SK-N-SH treated with all-trans-retinoic acid at 6 μM for 48 hours (cell line): Measurements from ENCODE around the gene NEGR1.

Experiments used
- ARNTL ChIP-seq: fragments of 450-650 bp; formaldehyde crosslinking; IDR thresholded peaks from 2 replicates; pipeline ENCODE4 v1.5.0; 2020; ENCODE audit warnings: low read depth, mild to moderate bottlenecking, moderate library complexity, borderline replicate concordance
- CREB5 ChIP-seq: fragments of 250-450 bp; sonication (Bioruptor Pico); IDR thresholded peaks from 2 replicates; pipeline ENCODE4 v1.5.1; 2020; ENCODE audit warnings: low read depth, mild to moderate bottlenecking, moderate library complexity
- CSRNP3 ChIP-seq: fragments of 250-450 bp; sonication (Bioruptor Pico); IDR thresholded peaks from 2 replicates; pipeline ENCODE4 v1.5.1; 2021; ENCODE audit warnings: mild to moderate bottlenecking, moderate library complexity
- ISL1 ChIP-seq: fragments of 250-450 bp; sonication (Bioruptor Pico); IDR thresholded peaks from 2 replicates; pipeline ENCODE4 v2.1.2; 2022; ENCODE audit warnings: mild to moderate bottlenecking, moderate library complexity
- OSR1 ChIP-seq: fragments of 250-450 bp; sonication (Bioruptor Pico); IDR thresholded peaks from 2 replicates; pipeline ENCODE4 v1.8.0; 2022; ENCODE audit warnings: moderate library complexity, mild to moderate bottlenecking, inconsistent platforms
- PATZ1 ChIP-seq: fragments of 250-450 bp; sonication (Bioruptor Pico); IDR thresholded peaks from 2 replicates; pipeline ENCODE4 v1.8.0; 2020; ENCODE audit warnings: mild to moderate bottlenecking, moderate library complexity, borderline replicate concordance
- POU6F1 ChIP-seq: fragments of 250-450 bp; sonication (Bioruptor Pico); IDR thresholded peaks from 2 replicates; pipeline ENCODE4 v1.8.0; 2021; ENCODE audit warnings: low read depth, mild to moderate bottlenecking, moderate library complexity, borderline replicate concordance
- PPARA ChIP-seq: fragments of 250-450 bp; sonication (Bioruptor Pico); IDR thresholded peaks from 2 replicates; pipeline ENCODE4 v1.5.0; 2020; ENCODE audit warnings: mild to moderate bottlenecking, borderline replicate concordance
- RARB ChIP-seq: fragments of 250-450 bp; sonication (Bioruptor Pico); IDR thresholded peaks from 2 replicates; pipeline ENCODE4 v1.8.0; 2021; ENCODE audit warnings: mild to moderate bottlenecking, moderate library complexity
- SNAI2 ChIP-seq: fragments of 250-450 bp; sonication (Bioruptor Pico); IDR thresholded peaks from 2 replicates; pipeline ENCODE4 v1.5.0; 2020; ENCODE audit warnings: mild to moderate bottlenecking, moderate library complexity
- TCF4 ChIP-seq: fragments of 250-450 bp; sonication (Bioruptor Pico); IDR thresholded peaks from 2 replicates; pipeline ENCODE4 v1.8.0; 2021; ENCODE audit warnings: mild to moderate bottlenecking, moderate library complexity, borderline replicate concordance
- TOX ChIP-seq: fragments of 250-450 bp; sonication (Bioruptor Pico); IDR thresholded peaks from 2 replicates; pipeline ENCODE4 v1.8.0; 2021; ENCODE audit warnings: mild to moderate bottlenecking, moderate library complexity, borderline replicate concordance
- ZFP3 ChIP-seq: fragments of 250-450 bp; sonication (Bioruptor Pico); IDR thresholded peaks from 2 replicates; pipeline ENCODE4 v1.5.0; 2020; ENCODE audit warnings: mild to moderate bottlenecking, moderate library complexity
- ZNF70 ChIP-seq: fragments of 450-650 bp; formaldehyde crosslinking; IDR thresholded peaks from 2 replicates; pipeline ENCODE4 v1.5.0; 2020; ENCODE audit warnings: mild to moderate bottlenecking, moderate library complexity

- TF ChIP-seq TOX (CRISPR knock-in tag) (no peak), ISL1 (CRISPR knock-in tag) (no peak), PATZ1 (CRISPR knock-in tag) (no peak), OSR1 (CRISPR knock-in tag) (no peak), TCF4 (no peak), POU6F1 (no peak), ARNTL (CRISPR knock-in tag) (no peak), ZFP3 (CRISPR knock-in tag) (no peak), SNAI2 (no peak), PPARA (CRISPR knock-in tag) (no peak), RARB (no peak), CSRNP3 (CRISPR knock-in tag) (no peak), ZNF70 (no peak), CREB5 (CRISPR knock-in tag) (no peak)
Observed at GRCh38 chr1:71424536-71424935, 857.8 kb downstream of the NEGR1 start.
